Lower lobe of right lung (tissue), 2 donors: ENCODE data around the gene DOCK4. TPM values are rescaled to one million over a fixed set of nuclear protein-coding genes. Genes with fewer than 3 reads are reported as not detected.

Experiments used
- ATAC-seq, 2 donors: fragments of 200-7000 bp; cut with Tn5 transposase; one replicate each; pipeline ENCODE4 v1.9.1; 2020 to 2022; ENCODE audit warnings: mild to moderate bottlenecking in 2 of 2, moderate library complexity in 2 of 2
- DNase-seq: peaks from one replicate; pipeline ENCODE4 v3.0.0-alpha.2; 2020
- H3K27ac ChIP-seq: fragments of 200-600 bp; one replicate; pipeline ENCODE4 v1.8.0; 2022
- H3K27me3 ChIP-seq: fragments of 200-600 bp; one replicate; pipeline ENCODE4 v1.8.0; 2022; ENCODE audit warnings: low read depth
- H3K36me3 ChIP-seq: fragments of 200-600 bp; one replicate; pipeline ENCODE4 v1.8.0; 2022; ENCODE audit warnings: mild to moderate bottlenecking
- H3K4me1 ChIP-seq: fragments of 200-600 bp; one replicate; pipeline ENCODE4 v1.8.0; 2022
- H3K4me3 ChIP-seq: fragments of 200-600 bp; one replicate; pipeline ENCODE4 v1.8.0; 2022; ENCODE audit warnings: mild to moderate bottlenecking
- H3K9me3 ChIP-seq: fragments of 200-600 bp; one replicate; pipeline ENCODE4 v1.8.0; 2022
- CTCF ChIP-seq: fragments of 200-600 bp; IDR thresholded peaks from one replicate; pipeline ENCODE4 v1.8.0; 2022; ENCODE audit warnings: antibody characterized with exemption, mild to moderate bottlenecking
- intact Hi-C: fragments of 100-400 bp; cut with DNase I; formaldehyde crosslinking; loops from one replicate; pipeline ENCODE4 v1.11.0; 2022
- total RNA-seq: library from RNA; stranded (reverse); fragmentation: NEBNext Ultra II Directional; extraction: Animal tissue kit (Norgen Biotek cat#: 25700); gene quantifications from one replicate; pipeline ENCODE4 v1.2.1, GENCODE V29; 2021
- donor health status: DM: no; HTN: yes; CAD: no; lungs with severe emphysema.

DOCK4 gene
- total RNA-seq, 1 donor from 2014 or later, result 78.5 TPM

- intact Hi-C loops, result no loop called here
- Histone ChIP-seq H3K36me3 (peaks cover 7% of the 10 kb centered on the region), H3K27ac (peak overlapping the region; percentile 72)
These were observed 253.4 kb downstream of the DOCK4 start for GRCh38 chr7:111952783-111953182.

GRCh38 chr7:111951052-111951451 is 255.1 kb downstream of the DOCK4 start:
- intact Hi-C loops, result no loop called here
- H3K27ac ChIP-seq, result no peak overlapping the region

More at GRCh38 chr7:111952783-111953182, 253.4 kb downstream of the DOCK4 start:
- DNase-seq, result no peak
- TF ChIP-seq CTCF, result no peak
- H3K27me3 ChIP-seq, result no peaks in the 10 kb centered on the region
- ATAC-seq, result no peak
- H3K4me1 ChIP-seq, result peaks cover 49% of the 10 kb centered on the region
- no peaks in the 10 kb centered on the region for H3K9me3 ChIP-seq
- H3K4me3 ChIP-seq, result no peak overlapping the region

GRCh38 chr7:111942450-111943081 is 263.6 kb downstream of the DOCK4 start:
- no peaks in the 10 kb centered on the region for H3K27me3 ChIP-seq
- DNase-seq, result no peak
- peaks cover 52% of the 10 kb centered on the region for H3K36me3 ChIP-seq
- intact Hi-C loops, result no loop called here
- no peak for ATAC-seq
- H3K4me3 ChIP-seq, result no peak overlapping the region
- H3K27ac ChIP-seq, result no peak overlapping the region
- TF ChIP-seq CTCF, result no peak
- no peaks in the 10 kb centered on the region for H3K4me1 ChIP-seq
- H3K9me3 ChIP-seq, result peaks cover 20% of the 10 kb centered on the region

More at GRCh38 chr7:111951052-111951451, 255.1 kb downstream of the DOCK4 start:
- H3K4me1 ChIP-seq, result peaks cover 33% of the 10 kb centered on the region
- H3K9me3 ChIP-seq, result no peaks in the 10 kb centered on the region
- peaks cover 7% of the 10 kb centered on the region for H3K36me3 ChIP-seq
- TF ChIP-seq CTCF, result no peak
- ATAC-seq, result no peak
- H3K4me3 ChIP-seq, result no peak overlapping the region
- no peaks in the 10 kb centered on the region for H3K27me3 ChIP-seq
- DNase-seq, result no peak

GRCh38 chr7:111937163-111937562 is 269.0 kb downstream of the DOCK4 start:
- Histone ChIP-seq H3K27me3 (no peaks in the 10 kb centered on the region), H3K9me3 (peaks cover 6% of the 10 kb centered on the region), H3K27ac (no peak overlapping the region), H3K36me3 (peaks cover 57% of the 10 kb centered on the region), H3K4me3 (no peak overlapping the region), H3K4me1 (no peaks in the 10 kb centered on the region)
- DNase-seq (no peak), ATAC-seq (no peak)
- TF ChIP-seq CTCF, result no peak
- intact Hi-C loops, result no loop called here

GRCh38 chr7:111933609-111934008 is 272.6 kb downstream of the DOCK4 start:
- no peak for TF ChIP-seq CTCF
- intact Hi-C loops, result no loop called here
- Histone ChIP-seq H3K27ac (no peak overlapping the region), H3K9me3 (no peaks in the 10 kb centered on the region), H3K27me3 (no peaks in the 10 kb centered on the region), H3K36me3 (peaks cover 45% of the 10 kb centered on the region), H3K4me3 (no peak overlapping the region), H3K4me1 (no peaks in the 10 kb centered on the region)
- DNase-seq (no peak), ATAC-seq (no peak)
